ENCODE measurements around the gene SLCO4C1. TPM values are rescaled to one million over a fixed set of nuclear protein-coding genes. Genes with fewer than 3 reads are reported as not detected.

The SLCO4C1 gene
- polyA plus RNA-seq, result 0.90 and 1.6 TPM in 2 replicates

GRCh38 chr5:102296178-102296817 is at the start of gene SLCO4C1:
Gene SLCO4C1, minus strand, starts transcription at chr5:102296284. Its CDS starts 22 bp downstream, at chr5:102296262.

Other genes with a start within 250 kb of the SLCO4C1 start
- gene SLCO6A1, start 202.7 kb upstream of the SLCO4C1 start, polyA plus RNA-seq, result not detected in 2 replicates